GM23338 (cell line): Measurements from ENCODE around the gene DPP10. TPM values are rescaled to one million over a fixed set of nuclear protein-coding genes. Genes with fewer than 3 reads are reported as not detected.

Experiments used
- ATAC-seq: fragments of 200-7000 bp; cut with Tn5 transposase; 3 replicates; pipeline ENCODE4 v1.9.1; 2020
- DNase-seq: peaks from one replicate; pipeline ENCODE4 v3.0.0-alpha.2; 2015; ENCODE audit warnings: low spot score
- H2AFZ ChIP-seq: fragments of 200-600 bp; sonication (generic); 2 replicates; pipeline ENCODE4 v1.8.0; 2016; ENCODE audit warnings: antibody characterized with exemption, mild to moderate bottlenecking, moderate library complexity
- H3F3A ChIP-seq: fragments of 200-600 bp; sonication (generic); replicated peaks from 2 replicates; pipeline ENCODE4 v1.8.0; 2017; ENCODE audit warnings: antibody characterized with exemption, mixed run types, low read depth
- H3K27ac ChIP-seq: fragments of 200-600 bp; sonication (generic); 2 replicates; pipeline ENCODE4 v1.6.1; 2016; ENCODE audit warnings: low read depth
- H3K27me3 ChIP-seq: fragments of 200-600 bp; sonication (generic); 2 replicates; pipeline ENCODE4 v1.8.0; 2016; ENCODE audit warnings: mild to moderate bottlenecking, mixed run types, moderate library complexity; ENCODE audit not compliant: insufficient read depth
- H3K36me3 ChIP-seq: fragments of 200-600 bp; sonication (generic); 2 replicates; pipeline ENCODE4 v1.8.0; 2016; ENCODE audit warnings: mild to moderate bottlenecking; ENCODE audit not compliant: insufficient read depth
- H3K4me1 ChIP-seq: fragments of 200-600 bp; sonication (generic); 2 replicates; pipeline ENCODE4 v1.8.0; 2016; ENCODE audit warnings: mild to moderate bottlenecking, moderate library complexity; ENCODE audit not compliant: insufficient read depth
- H3K4me2 ChIP-seq: fragments of 200-600 bp; sonication (generic); 2 replicates; pipeline ENCODE4 v1.7.1; 2017; ENCODE audit warnings: mixed run types
- H3K4me3 ChIP-seq: fragments of 200-600 bp; sonication (generic); 2 replicates; pipeline ENCODE4 v1.6.1; 2016; ENCODE audit warnings: mixed run types
- H3K79me2 ChIP-seq: fragments of 200-600 bp; sonication (generic); replicated peaks from 2 replicates; pipeline ENCODE4 v1.8.0; 2017; ENCODE audit warnings: mild to moderate bottlenecking; ENCODE audit not compliant: insufficient read depth
- H3K9me2 ChIP-seq: fragments of 200-600 bp; sonication (generic); 2 replicates; pipeline ENCODE4 v1.8.0; 2017; ENCODE audit not compliant: insufficient read depth
- H4K20me1 ChIP-seq: fragments of 200-600 bp; sonication (generic); replicated peaks from 2 replicates; pipeline ENCODE4 v1.8.0; 2017; ENCODE audit warnings: mild to moderate bottlenecking; ENCODE audit not compliant: insufficient read depth
- H3K27ac Mint-ChIP-seq: 2 replicates; pipeline ENCODE4 v1.8.0; 2020; ENCODE audit warnings: inconsistent platforms, mild to moderate bottlenecking, moderate library complexity, mixed read lengths
- H3K27me3 Mint-ChIP-seq: 3 replicates; pipeline ENCODE4 v1.8.0; 2022; ENCODE audit warnings: low read depth, mild to moderate bottlenecking, moderate library complexity, mixed read lengths, inconsistent platforms; ENCODE audit not compliant: insufficient read depth, poor library complexity
- H3K36me3 Mint-ChIP-seq: 3 replicates; pipeline ENCODE4 v1.8.0; 2021; ENCODE audit warnings: low read depth, mild to moderate bottlenecking, inconsistent platforms, moderate library complexity, mixed read lengths
- H3K4me1 Mint-ChIP-seq: 3 replicates; pipeline ENCODE4 v1.8.0; 2020; ENCODE audit warnings: mild to moderate bottlenecking, inconsistent platforms, mixed read lengths
- H3K4me3 Mint-ChIP-seq: 3 replicates; pipeline ENCODE4 v1.8.0; 2021; ENCODE audit warnings: moderate library complexity, mild to moderate bottlenecking, inconsistent platforms, mixed read lengths
- H3K9me3 Mint-ChIP-seq: 3 replicates; pipeline ENCODE4 v1.8.0; 2020; ENCODE audit warnings: moderate library complexity, mild to moderate bottlenecking, inconsistent platforms, mixed read lengths
- CREB1 ChIP-seq: fragments of 250-450 bp; sonication (Bioruptor Pico); IDR thresholded peaks from 2 replicates; pipeline ENCODE4 v1.5.0; 2020; ENCODE audit warnings: low read depth, mild to moderate bottlenecking, moderate library complexity
- POLR2AphosphoS5 ChIP-seq: IDR thresholded peaks from 2 replicates; pipeline ENCODE4 v1.6.1; 2016; ENCODE audit warnings: antibody characterized with exemption, low read depth
- ZNF114 ChIP-seq: fragments of 250-450 bp; sonication (Bioruptor Pico); IDR thresholded peaks from 2 replicates; pipeline ENCODE4 v1.5.0; 2020; ENCODE audit warnings: mild to moderate bottlenecking, moderate library complexity
- ZNF331 ChIP-seq: fragments of 250-450 bp; sonication (Bioruptor Pico); IDR thresholded peaks from 2 replicates; pipeline ENCODE4 v1.5.0; 2020; ENCODE audit warnings: low read depth, mild to moderate bottlenecking, moderate library complexity
- ZNF462 ChIP-seq: fragments of 250-450 bp; sonication (Bioruptor Pico); IDR thresholded peaks from 2 replicates; pipeline ENCODE4 v1.5.0; 2020; ENCODE audit warnings: mild to moderate bottlenecking, moderate library complexity
- polyA plus RNA-seq: library from polyadenylated mRNA; unstranded; fragments of >200 nt; fragmentation: Nextera tagmentation; extraction: Ambion mirVana; gene quantifications from 2 replicates; pipeline ENCODE4 v1.2.1, GENCODE V29; 2016
- total RNA-seq: library from RNA; depleted of rRNA; stranded (reverse); fragments of >200 nt; shearing (Covaris generic); gene quantifications from 2 replicates; pipeline ENCODE4 v1.2.3, GENCODE V29; 2014
- TF ChIP-seq, protein P1 (sequence below): IDR thresholded peaks from one replicate; pipeline ENCODE4 v1.6.1; 2018; ENCODE audit warnings: antibody characterized with exemption; ENCODE audit not compliant: unreplicated experiment
- TF ChIP-seq, protein P2 (sequence below): IDR thresholded peaks from 2 replicates; pipeline ENCODE4 v1.6.1; 2016; ENCODE audit warnings: antibody characterized with exemption

Gene DPP10
- total and polyA plus RNA-seq, 2 experiments from 2014 or later = 3.6 to 14.8 TPM

DNA sequence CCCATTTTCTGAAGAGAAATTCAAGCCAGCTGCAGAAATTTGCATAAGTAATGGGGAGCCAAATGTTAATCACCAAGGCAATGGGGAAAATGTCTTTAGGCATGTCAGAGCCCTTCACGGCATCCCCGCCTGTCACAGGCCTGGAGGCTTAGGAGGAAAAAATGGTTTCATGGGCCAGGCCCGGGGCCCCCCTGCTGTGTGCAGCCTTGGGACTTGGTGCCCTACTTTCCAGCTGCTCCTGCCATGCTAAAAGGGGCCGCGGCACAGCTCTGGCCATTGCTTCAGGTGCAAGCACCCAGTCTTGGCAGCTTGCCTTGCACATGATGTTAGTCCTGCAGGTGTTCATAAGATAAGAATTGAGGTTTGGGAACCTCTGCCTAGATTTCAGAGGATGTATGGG lies 1235.7 kb downstream of the DPP10 start (continued):
- TF ChIP-seq ZNF462 (CRISPR knock-in tag) = no peak
- no peak for TF ChIP-seq ZNF114 (CRISPR knock-in tag)

GRCh38 chr2:115684345-115684744 lies 1241.9 kb downstream of the DPP10 start:
- Histone ChIP-seq H3F3A (no peaks in the 10 kb centered on the region), H3K36me3 (no peaks in the 10 kb centered on the region), H2AFZ (no peak overlapping the region), H3K79me2 (no peaks in the 10 kb centered on the region), H3K4me2 (no peak overlapping the region), H4K20me1 (no peaks in the 10 kb centered on the region), H3K27me3 (no peaks in the 10 kb centered on the region), H3K9me2 (no peaks in the 10 kb centered on the region), H3K4me3 (no peak overlapping the region), H3K4me1 (no peaks in the 10 kb centered on the region), H3K27ac (no peak overlapping the region)
- no peak for DNase-seq
- Mint-ChIP-seq H3K4me1 (no peaks in the 10 kb centered on the region), H3K27me3 (no peaks in the 10 kb centered on the region), H3K4me3 (no peak overlapping the region), H3K27ac (no peak overlapping the region), H3K36me3 (peaks cover 3% of the 10 kb centered on the region), H3K9me3 (peaks cover 4% of the 10 kb centered on the region)
- ATAC-seq = no peak
- TF ChIP-seq ZNF331 (CRISPR knock-in tag) (no peak), POLR2AphosphoS5 (no peak), CREB1 (CRISPR knock-in tag) (no peak)
- TF ChIP-seq, protein P1, sequence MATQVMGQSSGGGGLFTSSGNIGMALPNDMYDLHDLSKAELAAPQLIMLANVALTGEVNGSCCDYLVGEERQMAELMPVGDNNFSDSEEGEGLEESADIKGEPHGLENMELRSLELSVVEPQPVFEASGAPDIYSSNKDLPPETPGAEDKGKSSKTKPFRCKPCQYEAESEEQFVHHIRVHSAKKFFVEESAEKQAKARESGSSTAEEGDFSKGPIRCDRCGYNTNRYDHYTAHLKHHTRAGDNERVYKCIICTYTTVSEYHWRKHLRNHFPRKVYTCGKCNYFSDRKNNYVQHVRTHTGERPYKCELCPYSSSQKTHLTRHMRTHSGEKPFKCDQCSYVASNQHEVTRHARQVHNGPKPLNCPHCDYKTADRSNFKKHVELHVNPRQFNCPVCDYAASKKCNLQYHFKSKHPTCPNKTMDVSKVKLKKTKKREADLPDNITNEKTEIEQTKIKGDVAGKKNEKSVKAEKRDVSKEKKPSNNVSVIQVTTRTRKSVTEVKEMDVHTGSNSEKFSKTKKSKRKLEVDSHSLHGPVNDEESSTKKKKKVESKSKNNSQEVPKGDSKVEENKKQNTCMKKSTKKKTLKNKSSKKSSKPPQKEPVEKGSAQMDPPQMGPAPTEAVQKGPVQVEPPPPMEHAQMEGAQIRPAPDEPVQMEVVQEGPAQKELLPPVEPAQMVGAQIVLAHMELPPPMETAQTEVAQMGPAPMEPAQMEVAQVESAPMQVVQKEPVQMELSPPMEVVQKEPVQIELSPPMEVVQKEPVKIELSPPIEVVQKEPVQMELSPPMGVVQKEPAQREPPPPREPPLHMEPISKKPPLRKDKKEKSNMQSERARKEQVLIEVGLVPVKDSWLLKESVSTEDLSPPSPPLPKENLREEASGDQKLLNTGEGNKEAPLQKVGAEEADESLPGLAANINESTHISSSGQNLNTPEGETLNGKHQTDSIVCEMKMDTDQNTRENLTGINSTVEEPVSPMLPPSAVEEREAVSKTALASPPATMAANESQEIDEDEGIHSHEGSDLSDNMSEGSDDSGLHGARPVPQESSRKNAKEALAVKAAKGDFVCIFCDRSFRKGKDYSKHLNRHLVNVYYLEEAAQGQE = no peak
- TF ChIP-seq, protein P2, sequence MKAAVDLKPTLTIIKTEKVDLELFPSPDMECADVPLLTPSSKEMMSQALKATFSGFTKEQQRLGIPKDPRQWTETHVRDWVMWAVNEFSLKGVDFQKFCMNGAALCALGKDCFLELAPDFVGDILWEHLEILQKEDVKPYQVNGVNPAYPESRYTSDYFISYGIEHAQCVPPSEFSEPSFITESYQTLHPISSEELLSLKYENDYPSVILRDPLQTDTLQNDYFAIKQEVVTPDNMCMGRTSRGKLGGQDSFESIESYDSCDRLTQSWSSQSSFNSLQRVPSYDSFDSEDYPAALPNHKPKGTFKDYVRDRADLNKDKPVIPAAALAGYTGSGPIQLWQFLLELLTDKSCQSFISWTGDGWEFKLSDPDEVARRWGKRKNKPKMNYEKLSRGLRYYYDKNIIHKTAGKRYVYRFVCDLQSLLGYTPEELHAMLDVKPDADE = no peak
